Measurements from ENCODE around the gene GPR183. TPM values are rescaled to one million over a fixed set of nuclear protein-coding genes. Genes with fewer than 3 reads are reported as not detected.

Gene GPR183
- total and polyA plus RNA-seq, 2 of the 8 experiments (the other 6 are each of a cell fraction or from before 2014, with no cell fraction given), result not detected

DNA sequence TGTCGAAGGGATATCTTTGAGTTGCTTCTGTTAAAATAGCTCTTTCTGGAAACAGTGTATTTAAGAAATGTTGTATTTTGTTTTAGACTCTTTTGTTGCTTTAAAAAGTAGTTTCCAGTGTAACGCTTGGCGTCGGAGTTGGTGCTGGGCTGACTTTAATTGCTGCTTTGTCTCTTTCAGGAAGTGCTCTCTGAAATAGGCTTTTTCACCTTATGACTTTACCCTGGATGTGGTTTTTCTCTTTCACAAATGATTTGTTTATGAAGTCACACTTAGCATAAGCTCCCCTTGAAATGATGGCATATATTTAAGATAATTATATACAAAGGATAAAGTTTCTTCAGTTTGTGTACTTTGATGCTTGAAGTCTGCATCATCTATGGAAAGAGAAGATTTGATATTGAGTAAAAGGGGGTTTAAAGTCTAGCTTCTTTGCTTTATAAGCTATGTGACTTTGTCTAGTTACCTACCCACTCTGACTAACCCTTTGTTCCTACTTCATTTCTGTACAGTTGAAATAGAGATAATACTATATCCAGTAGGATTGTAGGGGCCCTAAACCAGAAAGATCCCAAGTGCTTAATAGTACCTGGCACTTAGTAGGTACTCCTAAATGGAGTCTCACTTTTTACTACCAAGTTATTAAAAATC lies 48.9 kb downstream of the GPR183 start, which contains the start of gene GPR18 (continued):
- TF ChIP-seq EGR1 (IDR thresholded peaks at IDR 0.05; ENCODE audit: borderline replicate concordance, low read depth, low read length) (no peak), RBBP5 (IDR thresholded peaks at IDR 0.05; ENCODE audit: borderline replicate concordance, low read depth, low read length) (no peak), RAD21 (IDR thresholded peaks at IDR 0.05 in 1 of 2, conservative IDR thresholded peaks at IDR 0.05 in 1 of 2; ENCODE audit: low read depth in 2 of 2, low read length in 2 of 2) (no peak)
- TF ChIP-seq, protein P1, sequence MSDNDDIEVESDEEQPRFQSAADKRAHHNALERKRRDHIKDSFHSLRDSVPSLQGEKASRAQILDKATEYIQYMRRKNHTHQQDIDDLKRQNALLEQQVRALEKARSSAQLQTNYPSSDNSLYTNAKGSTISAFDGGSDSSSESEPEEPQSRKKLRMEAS (IDR thresholded peaks at IDR 0.05), result no peak
